ENCODE results near the gene KCNC3.

Gene KCNC3

DNA sequence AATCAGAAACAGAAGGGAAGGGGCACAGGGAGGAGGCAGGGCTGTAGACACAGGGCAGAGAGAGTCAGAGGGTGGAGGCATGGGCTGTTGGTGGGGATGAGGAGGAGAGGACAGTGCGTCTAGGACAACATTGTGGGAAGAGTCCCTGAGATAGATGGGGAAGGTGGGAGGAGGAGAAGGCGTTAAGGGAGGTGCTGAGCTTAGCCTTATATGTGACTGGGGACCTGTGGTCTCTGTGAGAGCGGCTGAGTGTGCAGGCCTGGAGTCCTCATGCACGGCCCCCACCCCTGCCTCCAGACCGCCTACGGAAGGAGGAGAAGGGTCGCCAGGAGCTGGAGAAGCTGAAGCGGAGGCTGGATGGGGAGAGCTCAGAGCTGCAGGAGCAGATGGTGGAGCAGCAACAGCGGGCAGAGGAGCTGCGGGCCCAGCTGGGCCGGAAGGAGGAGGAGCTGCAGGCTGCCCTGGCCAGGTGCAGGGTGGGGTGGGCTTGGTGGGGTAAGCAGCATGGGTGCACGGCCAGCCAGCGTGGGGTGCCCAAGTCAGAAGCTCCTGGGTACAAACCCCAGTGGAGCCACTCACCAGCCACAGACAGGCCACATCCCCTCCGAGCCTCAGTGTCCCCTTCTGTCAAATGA, 56.8 kb downstream of the KCNC3 start:
- H3K9ac ChIP-seq (ENCODE audit: low read length) = no peak overlapping the region
- peaks cover 11% of the 10 kb centered on the region; the same call in 1 of the 2 replicates for H3K27me3 ChIP-seq (ENCODE audit: insufficient read depth, low read length)
- H3K4me2 ChIP-seq (ENCODE audit: low read length) = no peak overlapping the region
- no peaks in the 10 kb centered on the region for H3K79me2 ChIP-seq (ENCODE audit: insufficient read depth, low read length)
- H3K9me3 ChIP-seq (ENCODE audit: low read length) = no peaks in the 10 kb centered on the region
- no peak overlapping the region for H3K4me3 ChIP-seq (ENCODE audit: low read depth, low read length, poor library complexity, severe bottlenecking)
- TF ChIP-seq, protein P1, sequence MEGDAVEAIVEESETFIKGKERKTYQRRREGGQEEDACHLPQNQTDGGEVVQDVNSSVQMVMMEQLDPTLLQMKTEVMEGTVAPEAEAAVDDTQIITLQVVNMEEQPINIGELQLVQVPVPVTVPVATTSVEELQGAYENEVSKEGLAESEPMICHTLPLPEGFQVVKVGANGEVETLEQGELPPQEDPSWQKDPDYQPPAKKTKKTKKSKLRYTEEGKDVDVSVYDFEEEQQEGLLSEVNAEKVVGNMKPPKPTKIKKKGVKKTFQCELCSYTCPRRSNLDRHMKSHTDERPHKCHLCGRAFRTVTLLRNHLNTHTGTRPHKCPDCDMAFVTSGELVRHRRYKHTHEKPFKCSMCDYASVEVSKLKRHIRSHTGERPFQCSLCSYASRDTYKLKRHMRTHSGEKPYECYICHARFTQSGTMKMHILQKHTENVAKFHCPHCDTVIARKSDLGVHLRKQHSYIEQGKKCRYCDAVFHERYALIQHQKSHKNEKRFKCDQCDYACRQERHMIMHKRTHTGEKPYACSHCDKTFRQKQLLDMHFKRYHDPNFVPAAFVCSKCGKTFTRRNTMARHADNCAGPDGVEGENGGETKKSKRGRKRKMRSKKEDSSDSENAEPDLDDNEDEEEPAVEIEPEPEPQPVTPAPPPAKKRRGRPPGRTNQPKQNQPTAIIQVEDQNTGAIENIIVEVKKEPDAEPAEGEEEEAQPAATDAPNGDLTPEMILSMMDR (IDR thresholded peaks at IDR 0.05; ENCODE audit: low read length) = no peak
- no peak for TF ChIP-seq EZH2 (IDR thresholded peaks at IDR 0.05; ENCODE audit: borderline replicate concordance, low read length)
- H3K4me1 ChIP-seq (ENCODE audit: insufficient read depth, low read length, severe bottlenecking) = no peaks in the 10 kb centered on the region
- H3K9me2 ChIP-seq (ENCODE audit: low read depth, low read length) = no peaks in the 10 kb centered on the region
- no peak overlapping the region for H3K27ac ChIP-seq (ENCODE audit: low read depth, low read length, poor library complexity, severe bottlenecking)
- no peak overlapping the region for H2AFZ ChIP-seq (ENCODE audit: low read length)
- no peaks in the 10 kb centered on the region for H4K20me1 ChIP-seq (ENCODE audit: insufficient read depth, low read length)
- H3F3A ChIP-seq (ENCODE audit: insufficient read depth, low read length) = no peaks in the 10 kb centered on the region
- no peaks in the 10 kb centered on the region for H3K36me3 ChIP-seq (ENCODE audit: insufficient read depth, low read length)

DNA sequence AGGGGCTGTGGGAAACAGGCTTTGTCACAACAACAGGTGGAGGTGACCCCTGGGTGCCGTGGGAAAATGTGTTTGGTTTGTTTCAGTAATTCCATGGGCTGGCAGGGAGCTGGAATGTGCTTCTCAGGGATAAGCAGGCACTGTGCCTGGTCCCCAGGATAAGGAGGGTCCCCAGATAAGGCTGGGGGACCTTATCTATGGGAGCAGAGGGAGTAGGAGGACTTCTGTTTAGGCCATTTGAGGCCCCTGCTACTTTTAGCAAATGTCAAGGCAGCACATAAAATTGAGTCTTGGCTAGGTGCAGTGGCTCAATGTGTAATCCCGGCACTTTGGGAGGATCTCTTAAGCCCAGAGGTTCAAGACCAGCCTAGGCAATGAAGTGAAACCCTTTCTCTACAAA, 59.5 kb downstream of the KCNC3 start:
- H2AFZ ChIP-seq (ENCODE audit: low read length) = no peak overlapping the region
- H3K9ac ChIP-seq (ENCODE audit: low read length) = no peak overlapping the region
- no peaks in the 10 kb centered on the region for H3F3A ChIP-seq (ENCODE audit: insufficient read depth, low read length)
- peaks cover 11% of the 10 kb centered on the region; the same call in 1 of the 2 replicates for H3K27me3 ChIP-seq (ENCODE audit: insufficient read depth, low read length)
- no peaks in the 10 kb centered on the region for H3K79me2 ChIP-seq (ENCODE audit: insufficient read depth, low read length)
- H3K4me1 ChIP-seq (ENCODE audit: insufficient read depth, low read length, severe bottlenecking) = no peaks in the 10 kb centered on the region
- no peaks in the 10 kb centered on the region for H3K9me3 ChIP-seq (ENCODE audit: low read length)
- no peak overlapping the region for H3K4me3 ChIP-seq (ENCODE audit: low read depth, low read length, poor library complexity, severe bottlenecking)
- H3K9me2 ChIP-seq (ENCODE audit: low read depth, low read length) = no peaks in the 10 kb centered on the region
- no peaks in the 10 kb centered on the region for H4K20me1 ChIP-seq (ENCODE audit: insufficient read depth, low read length)
- H3K36me3 ChIP-seq (ENCODE audit: insufficient read depth, low read length) = no peaks in the 10 kb centered on the region
- H3K27ac ChIP-seq (ENCODE audit: low read depth, low read length, poor library complexity, severe bottlenecking) = no peak overlapping the region
- H3K4me2 ChIP-seq (ENCODE audit: low read length) = no peak overlapping the region
- TF ChIP-seq, protein P1 (IDR thresholded peaks at IDR 0.05; ENCODE audit: low read length) = no peak
- no peak for TF ChIP-seq EZH2 (IDR thresholded peaks at IDR 0.05; ENCODE audit: borderline replicate concordance, low read length)

DNA sequence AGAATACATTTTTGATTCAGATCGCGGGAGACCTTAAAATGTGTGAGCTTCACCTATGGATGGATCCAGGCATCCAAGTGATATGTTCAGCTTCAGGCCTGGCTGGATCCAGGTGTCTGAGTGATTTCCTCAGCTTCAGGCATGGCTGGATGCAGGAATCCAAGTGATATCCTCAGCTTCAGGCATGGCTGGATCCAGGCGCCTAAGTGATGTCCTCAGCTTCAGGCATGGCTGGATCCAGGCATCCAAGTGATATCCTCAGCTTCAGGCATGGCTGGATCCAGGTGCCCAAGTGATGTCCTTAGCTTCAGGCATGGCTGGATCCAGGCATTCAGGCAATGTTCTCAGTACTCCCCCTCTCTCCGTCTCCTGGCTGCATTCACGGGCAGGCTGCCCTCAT, 60.7 kb downstream of the KCNC3 start:
- no peaks in the 10 kb centered on the region for H4K20me1 ChIP-seq (ENCODE audit: insufficient read depth, low read length)
- no peaks in the 10 kb centered on the region for H3K79me2 ChIP-seq (ENCODE audit: insufficient read depth, low read length)
- no peaks in the 10 kb centered on the region for H3K36me3 ChIP-seq (ENCODE audit: insufficient read depth, low read length)
- no peak overlapping the region for H2AFZ ChIP-seq (ENCODE audit: low read length)
- no peaks in the 10 kb centered on the region for H3K4me1 ChIP-seq (ENCODE audit: insufficient read depth, low read length, severe bottlenecking)
- H3K4me3 ChIP-seq (ENCODE audit: low read depth, low read length, poor library complexity, severe bottlenecking) = no peak overlapping the region
- H3K27ac ChIP-seq (ENCODE audit: low read depth, low read length, poor library complexity, severe bottlenecking) = no peak overlapping the region
- no peaks in the 10 kb centered on the region for H3K9me2 ChIP-seq (ENCODE audit: low read depth, low read length)
- no peaks in the 10 kb centered on the region for H3K9me3 ChIP-seq (ENCODE audit: low read length)
- H3K9ac ChIP-seq (ENCODE audit: low read length) = no peak overlapping the region
- TF ChIP-seq, protein P1 (IDR thresholded peaks at IDR 0.05; ENCODE audit: low read length) = no peak
- no peak for TF ChIP-seq EZH2 (IDR thresholded peaks at IDR 0.05; ENCODE audit: borderline replicate concordance, low read length)
- H3K27me3 ChIP-seq (ENCODE audit: insufficient read depth, low read length) = peaks cover 11% of the 10 kb centered on the region; the same call in 1 of the 2 replicates
- no peaks in the 10 kb centered on the region for H3F3A ChIP-seq (ENCODE audit: insufficient read depth, low read length)
- H3K4me2 ChIP-seq (ENCODE audit: low read length) = no peak overlapping the region
